Right lung (tissue), 5 donors: ENCODE data around the gene LIN7A. TPM values are rescaled to one million over a fixed set of nuclear protein-coding genes. Genes with fewer than 3 reads are reported as not detected.

Source experiments
- DNase-seq, 2 donors: peaks; one replicate each; pipeline ENCODE4 v3.0.0-alpha.2; 2013
- polyA plus RNA-seq, 5 donors: library from polyadenylated mRNA; unstranded; fragments of 120-200 nt; gene quantifications; one replicate each; pipeline versions ENCODE4 v1.2.1 to v1.2.3, GENCODE V29; 2013; ENCODE audit warnings: inconsistent platforms in 1 of 5, low replicate concordance in 1 of 5; ENCODE audit not compliant: insufficient read length in 5 of 5, insufficient read depth in 1 of 5

LIN7A gene
- polyA plus RNA-seq, 5 donors = 12.1 to 25.6 (median 22.1) TPM

GRCh38 chr12:80861641-80862378, 75.9 kb downstream of the LIN7A start:
- DNase-seq = no peak

- no peak for DNase-seq
These were observed 76.8 kb downstream of the LIN7A start for GRCh38 chr12:80860928-80861327.

- DNase-seq = no peak
These were observed 77.5 kb downstream of the LIN7A start for GRCh38 chr12:80860206-80860605.

- DNase-seq = no peak
These were observed 79.4 kb downstream of the LIN7A start for GRCh38 chr12:80858356-80858755.

GRCh38 chr12:80857311-80857710, 80.4 kb downstream of the LIN7A start:
- DNase-seq = no peak

GRCh38 chr12:80849337-80849736, 88.4 kb downstream of the LIN7A start:
- no peak for DNase-seq

GRCh38 chr12:80848858-80849257, 88.9 kb downstream of the LIN7A start:
- no peak for DNase-seq

- no peak for DNase-seq
These were observed 90.2 kb downstream of the LIN7A start for GRCh38 chr12:80847575-80847974.

GRCh38 chr12:80846952-80847351, 90.8 kb downstream of the LIN7A start:
- no peak for DNase-seq

GRCh38 chr12:80845639-80846038, 92.1 kb downstream of the LIN7A start:
- DNase-seq = no peak

- DNase-seq = no peak
These were observed 93.8 kb downstream of the LIN7A start for GRCh38 chr12:80843969-80844368.

GRCh38 chr12:80838708-80839107, 99.0 kb downstream of the LIN7A start:
- peak in 1 of 2 donors; percentile 20 for DNase-seq

GRCh38 chr12:80838024-80838658, 99.6 kb downstream of the LIN7A start:
- peak in 1 of 2 donors; percentile 12 for DNase-seq

GRCh38 chr12:80837342-80837978, 100.3 kb downstream of the LIN7A start:
- peak in 1 of 2 donors; percentile 41 for DNase-seq

GRCh38 chr12:80834724-80835123, 103.0 kb downstream of the LIN7A start:
- no peak for DNase-seq

- DNase-seq = no peak
These were observed 107.1 kb downstream of the LIN7A start for GRCh38 chr12:80830533-80831088.

- DNase-seq = no peak
These were observed 108.0 kb downstream of the LIN7A start for GRCh38 chr12:80829767-80830166.

GRCh38 chr12:80825506-80825905, 112.2 kb downstream of the LIN7A start:
- no peak for DNase-seq

GRCh38 chr12:80823393-80823792, 114.3 kb downstream of the LIN7A start:
- DNase-seq = no peak

- DNase-seq = no peak
These were observed 116.2 kb downstream of the LIN7A start for GRCh38 chr12:80821513-80822000.

GRCh38 chr12:80818878-80819277, 118.9 kb downstream of the LIN7A start:
- DNase-seq = no peak

- DNase-seq = no peak
These were observed 122.4 kb downstream of the LIN7A start for GRCh38 chr12:80815351-80815750.

- DNase-seq = no peak
These were observed 123.3 kb downstream of the LIN7A start for GRCh38 chr12:80814453-80814852.
